NT2/D1 (cell line): ENCODE measurements around the gene COLEC11.

Source experiments
- DNase-seq: peaks from one replicate; pipeline ENCODE4 v3.0.0-alpha.2; 2011; ENCODE audit warnings: low read depth, low spot score
- H3K27me3 ChIP-seq: 2 replicates; pipeline ENCODE4 v1.6.0; 2011; ENCODE audit warnings: mild to moderate bottlenecking; ENCODE audit not compliant: insufficient read length, insufficient read depth
- H3K36me3 ChIP-seq: 2 replicates; pipeline ENCODE4 v1.6.1; 2011; ENCODE audit warnings: mild to moderate bottlenecking, low read length, mixed read lengths; ENCODE audit not compliant: insufficient read depth, insufficient read length
- H3K4me1 ChIP-seq: 2 replicates; pipeline ENCODE4 v1.5.1; 2011; ENCODE audit not compliant: insufficient read depth, insufficient read length
- H3K4me3 ChIP-seq: 2 replicates; pipeline ENCODE4 v1.5.1; 2011; ENCODE audit warnings: low read depth; ENCODE audit not compliant: insufficient read length
- H3K9ac ChIP-seq: 2 replicates; pipeline ENCODE4 v1.6.0; 2011; ENCODE audit warnings: low read depth; ENCODE audit not compliant: insufficient read length
- H3K9me3 ChIP-seq: 2 replicates; pipeline ENCODE4 v1.5.1; 2011; ENCODE audit warnings: mild to moderate bottlenecking, low read length; ENCODE audit not compliant: insufficient read depth
- SUZ12 ChIP-seq: IDR thresholded peaks from 2 replicates; pipeline ENCODE4 v1.6.1; 2011; ENCODE audit not compliant: insufficient read length, insufficient read depth; ENCODE audit errors: extremely low read depth
- YY1 ChIP-seq: IDR thresholded peaks from 2 replicates; pipeline ENCODE4 v1.6.1; 2011; ENCODE audit not compliant: insufficient read length, insufficient read depth
- ZNF274 ChIP-seq: IDR thresholded peaks from 2 replicates; pipeline ENCODE4 v1.6.1; 2011; ENCODE audit warnings: mild to moderate bottlenecking, low read depth, low read length

COLEC11 gene

DNA sequence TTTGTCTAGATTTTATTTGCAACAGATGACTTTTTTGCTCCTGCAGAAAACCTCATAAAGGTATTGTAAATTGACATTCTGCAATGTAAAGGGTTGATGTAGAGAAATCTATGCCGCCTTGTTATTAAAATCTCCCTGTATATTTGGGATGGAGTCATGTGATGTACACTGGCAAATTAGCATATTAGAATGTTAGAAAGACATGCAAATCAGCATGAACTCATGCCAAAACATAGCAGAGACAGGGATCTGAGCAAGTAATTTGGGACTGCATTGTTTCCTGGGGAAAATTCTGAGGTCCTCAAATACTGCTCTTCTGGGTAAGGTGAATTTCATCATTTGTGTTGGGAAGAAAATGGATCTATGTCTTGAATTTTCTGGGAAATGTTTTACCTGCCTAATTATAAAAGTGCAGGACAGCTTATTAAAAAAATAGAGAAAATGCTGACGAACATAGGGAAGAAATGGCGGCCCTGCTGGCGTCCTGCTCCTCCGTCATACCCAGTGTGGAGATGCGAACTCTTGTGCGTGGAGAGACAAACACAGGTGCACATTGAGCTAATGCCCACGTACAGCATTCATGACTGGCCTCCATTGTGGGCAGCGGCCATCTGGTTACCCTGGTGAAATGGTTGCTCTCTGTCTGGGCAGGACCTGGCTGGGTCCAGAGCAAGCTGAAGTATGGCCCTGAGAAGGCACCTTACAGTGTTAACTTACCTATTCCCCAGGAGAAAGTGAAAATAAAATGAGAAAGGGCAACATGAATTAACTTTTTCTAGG, 79.3 kb downstream of the COLEC11 start:
- no peak for DNase-seq
- H3K27me3 ChIP-seq, result no peaks in the 10 kb centered on the region
- TF ChIP-seq YY1, result no peak
- TF ChIP-seq ZNF274, result no peak
- TF ChIP-seq SUZ12, result no peak
- no peaks in the 10 kb centered on the region for H3K9me3 ChIP-seq
- no peaks in the 10 kb centered on the region for H3K36me3 ChIP-seq
- no peak overlapping the region for H3K9ac ChIP-seq
- H3K4me3 ChIP-seq, result no peak overlapping the region
- H3K4me1 ChIP-seq, result no peaks in the 10 kb centered on the region

DNA sequence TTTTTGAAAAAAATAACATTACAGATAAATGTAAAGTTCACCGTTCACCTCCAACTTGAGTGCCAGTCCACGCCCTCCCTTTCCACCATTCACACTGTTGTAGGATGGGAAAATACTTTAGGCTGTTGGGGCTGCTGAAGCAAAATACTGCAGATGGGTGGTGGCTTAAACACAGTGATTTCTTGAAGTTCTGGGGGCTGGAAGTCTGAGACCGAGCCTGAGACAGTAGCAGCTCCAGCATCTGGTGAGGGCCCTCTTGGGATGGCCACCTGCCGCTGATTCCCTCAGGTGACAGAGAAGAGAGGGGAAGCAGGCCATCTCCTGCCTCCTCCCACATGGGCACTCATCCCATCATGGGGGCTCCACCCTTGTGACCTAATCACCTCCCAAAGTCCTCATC, 80.8 kb downstream of the COLEC11 start:
- no peak for DNase-seq
- no peaks in the 10 kb centered on the region for H3K27me3 ChIP-seq
- H3K9me3 ChIP-seq, result no peaks in the 10 kb centered on the region
- TF ChIP-seq YY1, result no peak
- no peak for TF ChIP-seq ZNF274
- no peak for TF ChIP-seq SUZ12
- H3K36me3 ChIP-seq, result no peaks in the 10 kb centered on the region
- H3K9ac ChIP-seq, result no peak overlapping the region
- no peak overlapping the region for H3K4me3 ChIP-seq
- no peaks in the 10 kb centered on the region for H3K4me1 ChIP-seq

DNA sequence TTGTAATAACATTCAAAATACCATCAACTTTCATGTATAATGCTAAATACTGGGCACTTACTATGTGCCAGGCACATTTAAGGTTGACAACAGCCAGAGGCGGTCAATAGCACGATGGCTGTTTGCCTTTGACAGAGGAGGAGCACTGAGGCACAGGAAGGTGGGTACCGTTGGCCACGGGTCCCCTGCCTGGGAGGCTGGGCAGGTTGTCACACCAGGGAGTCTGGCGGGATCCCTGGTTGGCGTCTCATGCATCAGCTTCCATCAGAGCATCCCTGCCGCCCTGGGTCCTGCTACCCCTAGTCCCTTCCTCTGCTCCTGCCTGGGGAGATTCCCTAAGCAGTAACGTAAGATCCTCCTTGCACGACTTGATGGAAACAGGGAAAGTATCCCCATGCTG, 82.5 kb downstream of the COLEC11 start:
- Histone ChIP-seq H3K36me3 (no peaks in the 10 kb centered on the region), H3K27me3 (no peaks in the 10 kb centered on the region), H3K4me3 (no peak overlapping the region), H3K9ac (no peak overlapping the region), H3K9me3 (no peaks in the 10 kb centered on the region), H3K4me1 (no peaks in the 10 kb centered on the region)
- no peak for DNase-seq
- TF ChIP-seq SUZ12 (no peak), YY1 (no peak), ZNF274 (no peak)

DNA sequence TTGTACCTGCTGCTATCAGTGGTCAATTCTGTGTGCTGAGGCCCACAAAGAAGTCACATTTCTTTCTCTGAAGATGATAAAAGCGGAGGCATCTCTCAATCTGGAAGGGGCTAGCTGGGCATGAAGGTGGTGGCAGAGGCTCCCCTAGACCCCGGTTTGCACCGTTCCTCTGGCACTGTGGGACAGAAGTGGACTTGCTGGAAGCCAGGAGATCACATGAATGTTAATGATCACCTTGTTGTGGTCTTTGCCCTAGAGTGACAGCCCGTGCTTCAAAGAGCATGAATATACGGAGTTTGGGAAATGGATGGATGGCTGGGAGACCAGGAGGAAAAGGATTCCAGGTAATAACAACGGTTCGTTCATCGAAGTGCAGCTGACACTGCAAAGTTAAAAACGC, 83.3 kb downstream of the COLEC11 start:
- no peak for TF ChIP-seq YY1
- no peak for TF ChIP-seq SUZ12
- no peak for TF ChIP-seq ZNF274
- Histone ChIP-seq H3K9me3 (no peaks in the 10 kb centered on the region), H3K36me3 (no peaks in the 10 kb centered on the region), H3K4me1 (no peaks in the 10 kb centered on the region), H3K9ac (no peak overlapping the region), H3K27me3 (no peaks in the 10 kb centered on the region), H3K4me3 (no peak overlapping the region)
- DNase-seq, result no peak

DNA sequence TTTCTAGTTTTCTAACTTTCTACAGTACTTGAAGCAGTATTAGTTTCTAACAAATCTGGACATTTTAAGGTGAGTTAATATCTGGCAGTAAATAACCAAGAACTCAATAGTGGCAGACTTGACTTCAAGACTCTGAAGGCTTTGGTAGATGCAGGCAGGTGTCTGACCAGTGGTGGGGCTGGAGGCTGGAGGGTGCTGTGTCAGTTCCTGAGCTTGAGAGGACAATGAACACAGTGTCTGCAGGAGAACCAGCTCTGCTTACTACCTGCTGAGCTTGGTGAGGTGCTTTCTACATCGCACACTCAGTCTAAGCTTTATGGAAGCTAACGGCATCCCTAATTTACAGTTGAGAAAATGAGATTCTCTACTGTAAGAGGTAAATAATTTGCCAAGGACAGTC, 84.3 kb downstream of the COLEC11 start:
- H3K9me3 ChIP-seq, result no peaks in the 10 kb centered on the region
- H3K4me3 ChIP-seq, result no peak overlapping the region
- H3K27me3 ChIP-seq, result no peaks in the 10 kb centered on the region
- H3K36me3 ChIP-seq, result no peaks in the 10 kb centered on the region
- no peak for DNase-seq
- no peak overlapping the region for H3K9ac ChIP-seq
- TF ChIP-seq SUZ12, result no peak
- no peak for TF ChIP-seq YY1
- TF ChIP-seq ZNF274, result no peak
- H3K4me1 ChIP-seq, result no peaks in the 10 kb centered on the region

DNA sequence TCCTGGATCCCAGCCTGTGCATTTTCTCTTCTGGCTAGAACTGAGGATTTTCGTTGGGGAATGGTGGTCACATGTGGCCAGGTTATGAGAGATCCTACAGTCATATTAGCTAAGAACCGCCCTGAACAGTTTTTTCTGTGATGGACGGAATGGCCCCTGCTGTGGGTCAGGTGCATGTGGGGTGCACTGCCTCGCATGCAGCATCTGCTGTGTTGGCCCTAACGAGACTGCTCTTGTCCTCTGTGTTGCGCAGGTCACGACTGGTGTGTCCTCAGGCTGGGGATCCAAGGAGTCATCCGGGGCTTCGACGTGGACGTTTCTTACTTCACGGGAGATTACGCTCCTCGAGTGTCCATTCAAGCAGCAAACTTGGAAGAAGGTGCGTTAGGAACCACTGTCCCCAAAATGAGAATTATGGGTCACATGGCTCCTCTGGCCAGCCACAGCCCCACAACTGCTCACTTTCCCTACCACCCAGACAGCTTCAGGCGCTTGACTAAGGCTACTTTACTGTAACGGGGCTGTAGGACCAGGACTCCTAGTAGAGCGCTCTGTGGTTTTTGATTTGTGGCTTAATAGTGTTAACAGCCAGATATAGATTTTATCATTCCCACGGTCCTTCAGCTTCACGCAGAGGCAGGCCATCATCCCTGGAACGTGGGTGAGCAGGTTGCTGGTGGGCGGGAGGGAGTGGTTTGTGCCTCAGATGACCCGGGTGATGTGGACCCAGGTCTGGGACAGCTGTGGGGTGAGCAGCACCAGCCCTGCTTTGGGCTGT, 84.9 kb downstream of the COLEC11 start:
- Histone ChIP-seq H3K36me3 (no peaks in the 10 kb centered on the region), H3K9ac (no peak overlapping the region), H3K4me1 (no peaks in the 10 kb centered on the region), H3K4me3 (no peak overlapping the region), H3K9me3 (no peaks in the 10 kb centered on the region), H3K27me3 (no peaks in the 10 kb centered on the region)
- DNase-seq, result no peak
- TF ChIP-seq ZNF274, result no peak
- TF ChIP-seq YY1, result no peak
- TF ChIP-seq SUZ12, result no peak

DNA sequence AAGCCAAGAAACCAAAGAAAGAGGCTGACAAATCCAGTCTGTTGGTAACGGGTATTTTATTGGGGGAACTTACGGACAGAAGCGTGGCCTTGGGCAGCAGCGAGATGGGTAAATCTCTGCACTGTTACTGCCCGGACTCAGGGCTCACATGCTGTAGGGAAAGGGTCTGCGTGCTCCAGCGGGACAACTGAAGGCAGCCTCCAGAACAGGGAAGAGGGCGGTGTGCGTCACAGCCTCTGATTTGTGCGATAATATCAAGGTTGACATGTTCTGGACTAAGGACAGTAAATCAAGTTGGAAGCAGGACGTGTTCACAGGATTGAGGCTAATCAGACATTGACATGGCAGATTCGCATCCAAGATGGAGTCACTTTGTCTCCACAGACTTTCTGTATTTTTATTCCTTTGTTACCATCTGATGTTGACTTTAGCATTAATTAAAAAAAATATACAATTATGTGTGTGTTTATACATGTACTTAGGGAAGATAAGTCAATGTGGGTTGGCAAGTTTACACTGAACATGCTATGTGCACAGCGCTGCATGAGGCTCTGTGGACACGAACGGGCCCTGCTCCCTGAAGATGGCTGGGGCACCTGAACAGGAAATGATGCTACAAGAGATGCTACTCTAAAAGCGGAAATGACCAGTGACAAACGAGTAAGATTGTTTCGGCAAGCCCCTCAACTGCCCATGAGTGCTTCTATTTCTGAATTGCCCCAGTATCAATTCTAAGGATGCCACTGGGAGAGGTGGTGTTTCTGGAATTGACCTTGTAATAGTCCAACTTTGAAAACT, 85.8 kb downstream of the COLEC11 start:
- H3K9me3 ChIP-seq, result no peaks in the 10 kb centered on the region
- H3K27me3 ChIP-seq, result no peaks in the 10 kb centered on the region
- H3K36me3 ChIP-seq, result no peaks in the 10 kb centered on the region
- H3K9ac ChIP-seq, result no peak overlapping the region
- no peak for DNase-seq
- TF ChIP-seq ZNF274, result no peak
- no peak overlapping the region for H3K4me3 ChIP-seq
- H3K4me1 ChIP-seq, result no peaks in the 10 kb centered on the region
